ENCODE data around the gene TTLL3. TPM values are rescaled to one million over a fixed set of nuclear protein-coding genes. Genes with fewer than 3 reads are reported as not detected.

TTLL3 gene
- total RNA-seq, 1 donor from 2014 or later = 29.8 TPM

- Mint-ChIP-seq H3K4me3 (ENCODE audit: unreplicated experiment) (no peak overlapping the region), H3K36me3 (ENCODE audit: low read depth, unreplicated experiment) (peaks cover 34% of the 10 kb centered on the region), H3K4me1 (ENCODE audit: low read depth, unreplicated experiment) (peaks cover 17% of the 10 kb centered on the region), H3K27me3 (ENCODE audit: low read depth, unreplicated experiment) (no peaks in the 10 kb centered on the region), H3K27ac (ENCODE audit: unreplicated experiment) (no peak overlapping the region), H3K9me3 (ENCODE audit: unreplicated experiment) (no peaks in the 10 kb centered on the region)
- no peak for DNase-seq (ENCODE audit: low read depth)
- H3K27ac ChIP-seq (ENCODE audit: low read depth, low read length) = no peak overlapping the region
- no peaks in the 10 kb centered on the region for H3K9me3 ChIP-seq (ENCODE audit: insufficient read depth, low read depth, low read length)
- peaks cover 77% of the 10 kb centered on the region for H4K20me1 ChIP-seq (ENCODE audit: insufficient read depth, low read length)
- H2AFZ ChIP-seq (ENCODE audit: low read depth, low read length) = no peak overlapping the region
- no peak overlapping the region for H3K9ac ChIP-seq (ENCODE audit: low read length)
- H3K36me3 ChIP-seq (ENCODE audit: insufficient read depth, low read length) = peaks cover 64% of the 10 kb centered on the region
- FAIRE-seq = no peak
- H3K4me2 ChIP-seq (ENCODE audit: low read length) = no peak overlapping the region
- peaks cover 63% of the 10 kb centered on the region for H3K79me2 ChIP-seq (ENCODE audit: insufficient read depth, low read length)
- TF ChIP-seq, protein P1, sequence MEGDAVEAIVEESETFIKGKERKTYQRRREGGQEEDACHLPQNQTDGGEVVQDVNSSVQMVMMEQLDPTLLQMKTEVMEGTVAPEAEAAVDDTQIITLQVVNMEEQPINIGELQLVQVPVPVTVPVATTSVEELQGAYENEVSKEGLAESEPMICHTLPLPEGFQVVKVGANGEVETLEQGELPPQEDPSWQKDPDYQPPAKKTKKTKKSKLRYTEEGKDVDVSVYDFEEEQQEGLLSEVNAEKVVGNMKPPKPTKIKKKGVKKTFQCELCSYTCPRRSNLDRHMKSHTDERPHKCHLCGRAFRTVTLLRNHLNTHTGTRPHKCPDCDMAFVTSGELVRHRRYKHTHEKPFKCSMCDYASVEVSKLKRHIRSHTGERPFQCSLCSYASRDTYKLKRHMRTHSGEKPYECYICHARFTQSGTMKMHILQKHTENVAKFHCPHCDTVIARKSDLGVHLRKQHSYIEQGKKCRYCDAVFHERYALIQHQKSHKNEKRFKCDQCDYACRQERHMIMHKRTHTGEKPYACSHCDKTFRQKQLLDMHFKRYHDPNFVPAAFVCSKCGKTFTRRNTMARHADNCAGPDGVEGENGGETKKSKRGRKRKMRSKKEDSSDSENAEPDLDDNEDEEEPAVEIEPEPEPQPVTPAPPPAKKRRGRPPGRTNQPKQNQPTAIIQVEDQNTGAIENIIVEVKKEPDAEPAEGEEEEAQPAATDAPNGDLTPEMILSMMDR (IDR thresholded peaks at IDR 0.05; ENCODE audit: insufficient read depth, low read depth, low read length) = peak; percentile 15
- no peak for TF ChIP-seq EZH2 (IDR thresholded peaks at IDR 0.05; ENCODE audit: insufficient read depth, low read length)
- H3K27me3 ChIP-seq (ENCODE audit: insufficient read depth, low read length) = no peaks in the 10 kb centered on the region
- no peaks in the 10 kb centered on the region for H3K4me1 ChIP-seq (ENCODE audit: insufficient read depth, low read length)
- H3K4me3 ChIP-seq (ENCODE audit: insufficient read depth, low read depth, low read length) = no peak overlapping the region
Observed at GRCh38 chr3:9800529-9800928, 9.5 kb upstream of the TTLL3 start.

DNA sequence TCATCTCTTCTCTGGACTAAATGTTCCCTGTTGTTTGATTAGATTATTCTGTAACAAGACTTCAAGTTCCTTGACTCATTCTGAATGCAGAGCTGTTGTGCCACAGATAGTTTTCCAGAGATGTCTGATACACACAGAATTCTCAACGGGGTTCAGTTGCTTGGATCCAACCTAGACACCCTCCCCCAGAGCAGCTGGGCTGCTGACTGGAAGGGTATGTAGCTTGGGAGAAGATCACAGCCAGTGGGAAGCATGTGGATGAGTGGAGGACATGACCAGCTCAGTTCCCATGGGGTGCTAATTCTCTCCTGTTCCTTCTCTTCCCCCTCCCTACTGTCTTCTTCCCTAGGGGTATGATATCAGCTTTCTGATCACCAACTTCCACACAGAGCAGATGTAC, 6.6 kb upstream of the TTLL3 start:
- Histone ChIP-seq H2AFZ (ENCODE audit: low read depth, low read length) (no peak overlapping the region), H3K9me3 (ENCODE audit: insufficient read depth, low read depth, low read length) (no peaks in the 10 kb centered on the region), H3K4me3 (ENCODE audit: insufficient read depth, low read depth, low read length) (no peak overlapping the region), H3K9ac (ENCODE audit: low read length) (no peak overlapping the region), H3K4me1 (ENCODE audit: insufficient read depth, low read length) (peaks cover 9% of the 10 kb centered on the region), H3K79me2 (ENCODE audit: insufficient read depth, low read length) (peaks cover 34% of the 10 kb centered on the region), H3K27ac (ENCODE audit: low read depth, low read length) (no peak overlapping the region), H3K27me3 (ENCODE audit: insufficient read depth, low read length) (no peaks in the 10 kb centered on the region), H3K4me2 (ENCODE audit: low read length) (no peak overlapping the region), H3K36me3 (ENCODE audit: insufficient read depth, low read length) (peaks cover 63% of the 10 kb centered on the region), H4K20me1 (ENCODE audit: insufficient read depth, low read length) (peaks cover 70% of the 10 kb centered on the region)
- DNase-seq (ENCODE audit: low read depth) (no peak), FAIRE-seq (no peak)
- no peaks in the 10 kb centered on the region for H3K9me3 Mint-ChIP-seq (ENCODE audit: unreplicated experiment)
- H3K27ac Mint-ChIP-seq (ENCODE audit: unreplicated experiment) = peak overlapping the region; percentile 66
- TF ChIP-seq, protein P1 (IDR thresholded peaks at IDR 0.05; ENCODE audit: insufficient read depth, low read depth, low read length) = no peak
- TF ChIP-seq EZH2 (IDR thresholded peaks at IDR 0.05; ENCODE audit: insufficient read depth, low read length) = no peak
- no peaks in the 10 kb centered on the region for H3K27me3 Mint-ChIP-seq (ENCODE audit: low read depth, unreplicated experiment)
- H3K36me3 Mint-ChIP-seq (ENCODE audit: low read depth, unreplicated experiment) = peaks cover 32% of the 10 kb centered on the region
- H3K4me1 Mint-ChIP-seq (ENCODE audit: low read depth, unreplicated experiment) = peaks cover 14% of the 10 kb centered on the region
- H3K4me3 Mint-ChIP-seq (ENCODE audit: unreplicated experiment) = no peak overlapping the region

DNA sequence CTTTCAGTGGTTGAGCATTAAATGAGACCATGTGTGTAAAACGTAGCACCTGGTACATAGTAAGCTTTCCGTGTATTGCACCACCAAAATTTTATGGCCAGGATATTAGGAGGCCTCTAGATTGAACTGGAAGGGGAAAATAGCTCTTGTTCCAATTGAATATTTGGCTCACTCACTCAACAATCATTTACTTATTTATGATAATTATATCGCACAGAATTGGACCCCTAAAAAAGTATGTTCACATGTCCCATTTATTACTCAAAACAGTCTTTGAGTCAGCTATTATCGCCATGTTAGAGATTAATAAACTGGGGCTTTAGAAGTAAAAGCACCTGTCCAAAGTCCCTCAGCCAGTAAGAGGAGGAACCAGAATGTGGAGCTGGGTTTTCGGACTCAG, 5.1 kb upstream of the TTLL3 start:
- H3K36me3 Mint-ChIP-seq (ENCODE audit: low read depth, unreplicated experiment) = peaks cover 30% of the 10 kb centered on the region
- no peak for FAIRE-seq

More for the DNA sequence above, 5.1 kb upstream of the TTLL3 start:
- peaks cover 23% of the 10 kb centered on the region for H3K79me2 ChIP-seq (ENCODE audit: insufficient read depth, low read length)
- no peaks in the 10 kb centered on the region for H3K9me3 Mint-ChIP-seq (ENCODE audit: unreplicated experiment)
- H3K4me1 ChIP-seq (ENCODE audit: insufficient read depth, low read length) = peaks cover 15% of the 10 kb centered on the region
- TF ChIP-seq, protein P1 (IDR thresholded peaks at IDR 0.05; ENCODE audit: insufficient read depth, low read depth, low read length) = no peak
- no peak for TF ChIP-seq EZH2 (IDR thresholded peaks at IDR 0.05; ENCODE audit: insufficient read depth, low read length)
- H3K4me3 ChIP-seq (ENCODE audit: insufficient read depth, low read depth, low read length) = no peak overlapping the region
- H4K20me1 ChIP-seq (ENCODE audit: insufficient read depth, low read length) = peaks cover 62% of the 10 kb centered on the region
- DNase-seq (ENCODE audit: low read depth) = no peak
- H3K27me3 Mint-ChIP-seq (ENCODE audit: low read depth, unreplicated experiment) = no peaks in the 10 kb centered on the region
- H3K9me3 ChIP-seq (ENCODE audit: insufficient read depth, low read depth, low read length) = no peaks in the 10 kb centered on the region
- no peak overlapping the region for H3K27ac Mint-ChIP-seq (ENCODE audit: unreplicated experiment)
- H3K4me2 ChIP-seq (ENCODE audit: low read length) = no peak overlapping the region
- H2AFZ ChIP-seq (ENCODE audit: low read depth, low read length) = no peak overlapping the region
- no peak overlapping the region for H3K27ac ChIP-seq (ENCODE audit: low read depth, low read length)
- H3K36me3 ChIP-seq (ENCODE audit: insufficient read depth, low read length) = peaks cover 54% of the 10 kb centered on the region
- H3K4me1 Mint-ChIP-seq (ENCODE audit: low read depth, unreplicated experiment) = peaks cover 26% of the 10 kb centered on the region
- no peaks in the 10 kb centered on the region for H3K27me3 ChIP-seq (ENCODE audit: insufficient read depth, low read length)
- H3K4me3 Mint-ChIP-seq (ENCODE audit: unreplicated experiment) = no peak overlapping the region
- H3K9ac ChIP-seq (ENCODE audit: low read length) = no peak overlapping the region

Data from astrocyte (in vitro differentiated cells and primary cell).